ENCODE measurements around the gene PCNX2. TPM values are rescaled to one million over a fixed set of nuclear protein-coding genes. Genes with fewer than 3 reads are reported as not detected.

The PCNX2 gene
- total RNA-seq, 3 donors from 2014 or later (not counting 1 experiment from before 2014, with no cell fraction given), result 12.9 to 25.8 (median 16.0) TPM

DNA sequence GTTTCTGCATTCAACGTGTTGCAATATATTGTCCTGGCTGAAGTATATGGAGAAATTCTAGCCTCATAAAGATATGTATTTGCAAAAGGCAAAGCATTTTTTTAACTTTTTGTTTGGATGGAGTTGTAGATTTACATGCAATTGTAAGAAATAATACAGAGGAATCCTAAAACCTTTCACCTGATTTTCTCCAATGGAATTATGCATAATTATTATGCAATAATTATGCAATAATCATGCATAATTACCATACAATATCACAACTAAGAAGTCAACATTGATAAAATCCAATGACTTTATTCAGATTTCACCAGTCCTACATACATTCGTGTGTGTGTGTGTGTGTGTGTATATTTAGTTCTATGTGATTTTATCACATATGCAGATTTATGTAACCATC is 24.5 kb upstream of the PCNX2 start:
- TF ChIP-seq, protein P1, sequence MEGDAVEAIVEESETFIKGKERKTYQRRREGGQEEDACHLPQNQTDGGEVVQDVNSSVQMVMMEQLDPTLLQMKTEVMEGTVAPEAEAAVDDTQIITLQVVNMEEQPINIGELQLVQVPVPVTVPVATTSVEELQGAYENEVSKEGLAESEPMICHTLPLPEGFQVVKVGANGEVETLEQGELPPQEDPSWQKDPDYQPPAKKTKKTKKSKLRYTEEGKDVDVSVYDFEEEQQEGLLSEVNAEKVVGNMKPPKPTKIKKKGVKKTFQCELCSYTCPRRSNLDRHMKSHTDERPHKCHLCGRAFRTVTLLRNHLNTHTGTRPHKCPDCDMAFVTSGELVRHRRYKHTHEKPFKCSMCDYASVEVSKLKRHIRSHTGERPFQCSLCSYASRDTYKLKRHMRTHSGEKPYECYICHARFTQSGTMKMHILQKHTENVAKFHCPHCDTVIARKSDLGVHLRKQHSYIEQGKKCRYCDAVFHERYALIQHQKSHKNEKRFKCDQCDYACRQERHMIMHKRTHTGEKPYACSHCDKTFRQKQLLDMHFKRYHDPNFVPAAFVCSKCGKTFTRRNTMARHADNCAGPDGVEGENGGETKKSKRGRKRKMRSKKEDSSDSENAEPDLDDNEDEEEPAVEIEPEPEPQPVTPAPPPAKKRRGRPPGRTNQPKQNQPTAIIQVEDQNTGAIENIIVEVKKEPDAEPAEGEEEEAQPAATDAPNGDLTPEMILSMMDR (IDR thresholded peaks at IDR 0.05), result no peak
- intact Hi-C loops (cut with micrococcal nuclease), result no loop called here

DNA sequence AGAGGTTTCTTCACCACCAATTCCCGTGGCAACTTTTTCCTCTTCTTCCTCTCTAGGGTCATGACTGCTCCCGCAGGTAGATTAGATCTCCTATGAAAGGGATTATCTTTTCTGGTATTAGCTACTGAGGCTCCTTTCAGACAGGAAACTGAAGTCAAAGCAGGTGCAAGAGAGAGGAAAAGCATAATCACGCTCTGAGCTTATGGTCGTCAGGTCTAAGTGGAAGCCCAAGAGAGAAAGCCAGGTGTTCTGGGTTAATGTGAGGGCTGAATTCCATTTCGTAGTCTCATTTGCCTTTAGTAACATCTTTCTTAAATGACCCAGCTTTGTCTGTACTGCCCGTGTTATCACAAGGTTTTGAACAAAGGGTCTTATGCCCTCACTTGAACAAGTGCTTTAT is 23.7 kb upstream of the PCNX2 start:
- no peak overlapping the region for H3K27ac Mint-ChIP-seq
- no peaks in the 10 kb centered on the region for H3K4me1 ChIP-seq (ENCODE audit: control insufficient read depth, insufficient read depth, low read length)
- WGBS (ENCODE audit: insufficient coverage), result 70% methylated on average over 6 of the region's 6 CpGs
- intact Hi-C loops (cut with micrococcal nuclease), result no loop called here
- no peak overlapping the region for H3K4me3 ChIP-seq (ENCODE audit: low read length)
- no peaks in the 10 kb centered on the region for H3K36me3 Mint-ChIP-seq
- peaks cover 6% of the 10 kb centered on the region for H3K27me3 ChIP-seq (ENCODE audit: control insufficient read depth, insufficient read depth, low read length)
- H3K4me1 Mint-ChIP-seq, result no peaks in the 10 kb centered on the region
- TF ChIP-seq, protein P1 (IDR thresholded peaks at IDR 0.05), result no peak
- no peak for DNase-seq
- H3K9me3 Mint-ChIP-seq, result no peaks in the 10 kb centered on the region
- no peaks in the 10 kb centered on the region for H3K36me3 ChIP-seq (ENCODE audit: control insufficient read depth, insufficient read depth, low read length)
- H3K27me3 Mint-ChIP-seq (ENCODE audit: low read depth in 2 of 2), result peaks cover 20 to 40% of the 10 kb centered on the region in 2 donors
- H3K27ac ChIP-seq (ENCODE audit: low read length), result no peak overlapping the region
- no peaks in the 10 kb centered on the region for H3K9me3 ChIP-seq (ENCODE audit: control insufficient read depth, insufficient read depth, low read length)
- no peak for ATAC-seq
- no peak overlapping the region for H3K4me3 Mint-ChIP-seq

More for the DNA sequence above, 24.5 kb upstream of the PCNX2 start:
- peaks cover 20 to 36% of the 10 kb centered on the region in 2 donors for H3K27me3 Mint-ChIP-seq (ENCODE audit: low read depth in 2 of 2)
- Histone ChIP-seq H3K36me3 (ENCODE audit: control insufficient read depth, insufficient read depth, low read length) (no peaks in the 10 kb centered on the region), H3K27me3 (ENCODE audit: control insufficient read depth, insufficient read depth, low read length) (peaks cover 4% of the 10 kb centered on the region), H3K27ac (ENCODE audit: low read length) (no peak overlapping the region), H3K9me3 (ENCODE audit: control insufficient read depth, insufficient read depth, low read length) (no peaks in the 10 kb centered on the region), H3K4me1 (ENCODE audit: control insufficient read depth, insufficient read depth, low read length) (no peaks in the 10 kb centered on the region), H3K4me3 (ENCODE audit: low read length) (no peak overlapping the region)
- ATAC-seq (no peak), DNase-seq (no peak)
- no peaks in the 10 kb centered on the region for H3K36me3 Mint-ChIP-seq
- H3K27ac Mint-ChIP-seq, result no peak overlapping the region
- H3K4me3 Mint-ChIP-seq, result no peak overlapping the region
- H3K4me1 Mint-ChIP-seq, result no peaks in the 10 kb centered on the region
- H3K9me3 Mint-ChIP-seq, result peaks cover 0 to 1% of the 10 kb centered on the region in 2 donors
- WGBS (ENCODE audit: insufficient coverage), result 100% methylated on average over 1 of the region's 2 CpGs

DNA sequence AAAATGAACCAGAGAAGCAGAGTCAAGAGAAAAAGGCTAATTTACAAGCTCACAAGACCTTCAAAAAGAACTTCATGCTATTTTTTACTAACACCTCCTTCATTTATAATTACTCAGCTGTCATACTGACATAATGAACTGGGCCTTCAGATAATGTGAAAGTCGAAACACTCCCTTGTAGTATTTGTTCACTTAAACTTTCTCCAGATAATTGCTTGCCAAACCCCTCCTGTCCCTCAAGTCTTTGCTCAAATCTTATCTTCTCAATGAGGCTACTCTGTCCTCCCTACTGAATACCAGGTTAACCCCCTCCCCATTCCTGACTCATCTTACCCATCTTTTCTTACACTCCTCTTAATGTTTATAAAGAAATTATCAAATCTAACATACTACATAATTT is 20.9 kb upstream of the PCNX2 start:
- TF ChIP-seq, protein P1 (IDR thresholded peaks at IDR 0.05), result no peak
- Histone ChIP-seq H3K27ac (ENCODE audit: low read length) (no peak overlapping the region), H3K4me3 (ENCODE audit: low read length) (no peak overlapping the region), H3K27me3 (ENCODE audit: control insufficient read depth, insufficient read depth, low read length) (peaks cover 8% of the 10 kb centered on the region), H3K9me3 (ENCODE audit: control insufficient read depth, insufficient read depth, low read length) (no peaks in the 10 kb centered on the region), H3K4me1 (ENCODE audit: control insufficient read depth, insufficient read depth, low read length) (no peaks in the 10 kb centered on the region), H3K36me3 (ENCODE audit: control insufficient read depth, insufficient read depth, low read length) (no peaks in the 10 kb centered on the region)
- Mint-ChIP-seq H3K4me3 (no peak overlapping the region), H3K36me3 (no peaks in the 10 kb centered on the region), H3K9me3 (no peaks in the 10 kb centered on the region), H3K4me1 (no peaks in the 10 kb centered on the region), H3K27ac (no peak overlapping the region), H3K27me3 (ENCODE audit: low read depth in 2 of 2) (peaks cover 24 to 35% of the 10 kb centered on the region in 2 donors)
- intact Hi-C loops (cut with micrococcal nuclease), result no loop called here
- WGBS (ENCODE audit: insufficient coverage), result 74% methylated on average over 1 of the region's 1 CpG
- ATAC-seq (no peak), DNase-seq (no peak)

DNA sequence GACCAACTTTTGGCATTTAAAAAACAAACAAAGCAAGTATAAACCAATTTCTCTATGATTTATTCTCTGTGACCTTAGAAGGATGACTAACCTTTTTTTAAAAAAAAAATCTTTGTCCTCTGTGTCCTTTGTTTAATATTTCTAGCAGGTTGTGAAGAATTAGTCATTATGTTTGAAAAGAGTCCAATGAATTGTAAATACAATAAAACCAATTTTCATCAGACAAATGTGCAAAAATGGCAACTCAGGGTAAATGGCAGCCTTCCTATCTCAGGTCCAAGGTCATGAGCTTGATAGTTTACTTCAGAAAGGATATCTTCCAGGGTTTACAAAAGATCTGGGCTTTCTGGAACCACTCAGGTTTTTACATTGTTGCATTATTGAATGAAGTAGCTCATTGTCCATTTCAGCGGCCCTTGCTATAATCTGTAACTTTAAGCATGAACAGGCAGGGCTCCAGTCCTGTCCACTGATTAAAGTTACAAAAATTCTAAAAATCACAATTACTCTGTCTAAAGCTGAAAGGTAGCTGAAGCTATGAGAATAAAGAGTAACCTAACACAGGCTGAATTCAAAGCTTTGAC is 20.3 kb upstream of the PCNX2 start:
- no peaks in the 10 kb centered on the region for H3K36me3 Mint-ChIP-seq
- no peaks in the 10 kb centered on the region for H3K9me3 Mint-ChIP-seq
- peaks cover 24 to 40% of the 10 kb centered on the region in 2 donors for H3K27me3 Mint-ChIP-seq (ENCODE audit: low read depth in 2 of 2)
- no peak overlapping the region for H3K4me3 Mint-ChIP-seq
- Histone ChIP-seq H3K36me3 (ENCODE audit: control insufficient read depth, insufficient read depth, low read length) (no peaks in the 10 kb centered on the region), H3K4me1 (ENCODE audit: control insufficient read depth, insufficient read depth, low read length) (no peaks in the 10 kb centered on the region), H3K4me3 (ENCODE audit: low read length) (no peak overlapping the region), H3K27me3 (ENCODE audit: control insufficient read depth, insufficient read depth, low read length) (peaks cover 8% of the 10 kb centered on the region), H3K9me3 (ENCODE audit: control insufficient read depth, insufficient read depth, low read length) (no peaks in the 10 kb centered on the region), H3K27ac (ENCODE audit: low read length) (no peak overlapping the region)
- DNase-seq (no peak), ATAC-seq (no peak)
- intact Hi-C loops (cut with micrococcal nuclease), result no loop called here
- WGBS (ENCODE audit: insufficient coverage), result 100% methylated on average over 1 of the region's 1 CpG
- H3K4me1 Mint-ChIP-seq, result no peaks in the 10 kb centered on the region
- no peak overlapping the region for H3K27ac Mint-ChIP-seq
- TF ChIP-seq, protein P1 (IDR thresholded peaks at IDR 0.05), result no peak

Measured in natural killer cell (primary cell).